IMR-90 (cell line): ENCODE results near the gene FBRSL1. TPM values are rescaled to one million over a fixed set of nuclear protein-coding genes. Genes with fewer than 3 reads are reported as not detected.

Source experiments
- ATAC-seq: fragments of 200-7000 bp; cut with Tn5 transposase; 2 replicates; pipeline ENCODE4 v1.9.1; 2020; ENCODE audit warnings: low read depth, mild to moderate bottlenecking, moderate library complexity
- BruUV-seq: library from RNA; stranded (reverse); fragments of 400-500 nt; replicated peaks from 2 replicates; lab custom pipeline; 2021; lab: Mats Ljungman, UMichigan
- CTCF ChIA-PET: fragments of 300-600 bp; formaldehyde crosslinking; extraction: SDS; loops from one replicate; lab custom pipeline; 2021; ENCODE audit warnings: antibody characterized with exemption; lab: Yijun Ruan, JAX
- POLR2A ChIA-PET: fragments of 300-600 bp; sonication (Branson Sonifier 250); formaldehyde crosslinking; loops from one replicate; lab custom pipeline; 2022; ENCODE audit warnings: antibody characterized with exemption; ENCODE audit not compliant: unreplicated experiment; lab: Charles Lee
- DNase-seq: peaks from one replicate; pipeline ENCODE4 v3.0.0; 2013
- H2AFZ ChIP-seq: replicated peaks from 2 replicates; pipeline ENCODE3; 2013; ENCODE audit warnings: low read length, mild to moderate bottlenecking; ENCODE audit not compliant: poor library complexity
- H2AK5ac ChIP-seq: 2 replicates; pipeline ENCODE4 v1.6.1; 2013; ENCODE audit warnings: low read depth, low read length, inconsistent platforms
- H2AK9ac ChIP-seq: replicated peaks from 2 replicates; pipeline ENCODE3; 2013; ENCODE audit warnings: mild to moderate bottlenecking, low read depth, low read length, moderate library complexity; ENCODE audit not compliant: poor library complexity
- H2BK120ac ChIP-seq: 2 replicates; pipeline ENCODE4 v1.6.1; 2013; ENCODE audit warnings: low read depth, low read length, inconsistent platforms
- H2BK15ac ChIP-seq: 3 replicates; pipeline ENCODE4 v1.6.1; 2013; ENCODE audit warnings: low read depth, low read length, inconsistent platforms
- H2BK20ac ChIP-seq: 2 replicates; pipeline ENCODE4 v1.6.1; 2013; ENCODE audit warnings: low read depth, mild to moderate bottlenecking, inconsistent platforms, low read length, moderate library complexity
- H2BK5ac ChIP-seq: 2 replicates; pipeline ENCODE4 v1.6.1; 2013; ENCODE audit warnings: mild to moderate bottlenecking, low read depth, low read length, inconsistent platforms; ENCODE audit not compliant: poor library complexity, severe bottlenecking
- H3K14ac ChIP-seq: replicated peaks from 2 replicates; pipeline ENCODE4 v1.6.1; 2013; ENCODE audit warnings: low read depth, low read length, inconsistent platforms
- H3K18ac ChIP-seq: 2 replicates; pipeline ENCODE4 v1.6.1; 2013; ENCODE audit warnings: low read depth, low read length, control low read depth
- H3K23ac ChIP-seq: 2 replicates; pipeline ENCODE4 v1.6.1; 2013; ENCODE audit warnings: low read depth, low read length, inconsistent platforms
- H3K27ac ChIP-seq: 2 replicates; pipeline ENCODE4 v1.5.1; 2013; ENCODE audit warnings: mild to moderate bottlenecking, control low read depth, low read length; ENCODE audit not compliant: insufficient read depth
- H3K27me3 ChIP-seq: 2 replicates; pipeline ENCODE4 v1.6.1; 2013; ENCODE audit warnings: low read length; ENCODE audit not compliant: control insufficient read depth, insufficient read depth
- H3K36me3 ChIP-seq: 2 replicates; pipeline ENCODE4 v1.6.1; 2013; ENCODE audit warnings: low read length, mixed read lengths; ENCODE audit not compliant: control insufficient read depth, insufficient read depth
- H3K4ac ChIP-seq: 2 replicates; pipeline ENCODE4 v1.6.1; 2013; ENCODE audit warnings: low read depth, low read length, inconsistent platforms
- H3K4me1 ChIP-seq: 2 replicates; pipeline ENCODE4 v1.6.1; 2013; ENCODE audit warnings: low read length, mixed read lengths; ENCODE audit not compliant: control insufficient read depth, insufficient read depth
- H3K4me2 ChIP-seq: 2 replicates; pipeline ENCODE4 v1.6.1; 2013; ENCODE audit warnings: low read depth, mild to moderate bottlenecking, control low read depth, low read length, moderate library complexity
- H3K4me3 ChIP-seq: 2 replicates; pipeline ENCODE4 v1.5.1; 2013; ENCODE audit warnings: low read depth, mild to moderate bottlenecking, control low read depth, low read length, moderate library complexity; ENCODE audit not compliant: insufficient read depth
- H3K56ac ChIP-seq: 2 replicates; pipeline ENCODE4 v1.6.1; 2013; ENCODE audit warnings: low read length, inconsistent platforms; ENCODE audit not compliant: insufficient read depth; ENCODE audit errors: extremely low read depth
- H3K79me1 ChIP-seq, 2 experiments: 2 replicates each; pipeline ENCODE4 v1.6.1; 2013; ENCODE audit warnings: low read length in 2 of 2, inconsistent platforms in 1 of 2, low read depth in 1 of 2
- H3K9ac ChIP-seq: 2 replicates; pipeline ENCODE4 v1.6.1; 2013; ENCODE audit warnings: low read depth, low read length, control low read depth
- H3K9me1 ChIP-seq: 2 replicates; pipeline ENCODE4 v1.6.1; 2013; ENCODE audit warnings: low read length, inconsistent platforms; ENCODE audit not compliant: insufficient read depth
- H3K9me3 ChIP-seq: 2 replicates; pipeline ENCODE4 v1.6.1; 2013; ENCODE audit warnings: low read length; ENCODE audit not compliant: control insufficient read depth, insufficient read depth
- H4K20me1 ChIP-seq: 2 replicates; pipeline ENCODE4 v1.6.1; 2013; ENCODE audit warnings: low read length, inconsistent platforms; ENCODE audit not compliant: insufficient read depth
- H4K5ac ChIP-seq: 2 replicates; pipeline ENCODE4 v1.6.1; 2013; ENCODE audit warnings: mild to moderate bottlenecking, low read depth, low read length, control low read depth
- H4K8ac ChIP-seq, 2 experiments: 2 replicates each; pipeline ENCODE4 v1.6.1; 2013; ENCODE audit warnings: low read depth in 2 of 2, low read length in 2 of 2, control low read depth in 1 of 2, inconsistent platforms in 1 of 2
- H4K91ac ChIP-seq: 2 replicates; pipeline ENCODE4 v1.6.1; 2013; ENCODE audit warnings: low read depth, low read length, inconsistent platforms; ENCODE audit not compliant: insufficient read depth
- BHLHE40 ChIP-seq: fragments of 150-350 bp; IDR thresholded peaks from 2 replicates; pipeline ENCODE4 v1.6.1; 2016; ENCODE audit warnings: mild to moderate bottlenecking, low read depth, low read length
- MAZ ChIP-seq: IDR thresholded peaks from 2 replicates; pipeline ENCODE4 v1.6.1; 2012; ENCODE audit warnings: low read depth, mild to moderate bottlenecking, low read length, improper control_type of control experiment, moderate library complexity, borderline replicate concordance
- MXI1 ChIP-seq: IDR thresholded peaks from 2 replicates; pipeline ENCODE4 v1.6.1; 2012; ENCODE audit warnings: low read depth, mild to moderate bottlenecking, low read length, moderate library complexity, borderline replicate concordance
- RAD21 ChIP-seq: IDR thresholded peaks from 2 replicates; pipeline ENCODE4 v1.6.1; 2012; ENCODE audit warnings: low read length, improper control_type of control experiment
- WGBS, 2 experiments: methylation state at CpG; one replicate each; pipeline versions ENCODE4 v1.1.5 to v1.1.7; 2013; ENCODE audit warnings: missing lambda C conversion rate in 2 of 2; ENCODE audit not compliant: insufficient read length in 1 of 2; ENCODE audit errors: extremely low coverage in 2 of 2; 5-methylcytosine and 5-hydroxymethylcytosine counted together
- dilution Hi-C: fragments of 300-500 bp; cut with HindIII; formaldehyde crosslinking; loops from one replicate; pipeline ENCODE4 v1.14.3; 2018; ENCODE audit warnings: low sequenced_read_pairs; ENCODE audit not compliant: unreplicated experiment
- in situ Hi-C: fragments of 300-500 bp; cut with MboI; formaldehyde crosslinking; loops from 3 replicates; pipeline ENCODE4 v1.14.3; 2019; ENCODE audit warnings: low sequenced_read_pairs, inconsistent platforms, mixed read lengths
- intact Hi-C: fragments of 100-400 bp; cut with micrococcal nuclease; formaldehyde crosslinking; loops from 2 replicates; pipeline ENCODE4 v1.10.0; 2022
- polyA plus RNA-seq, 3 experiments: library from polyadenylated mRNA; depleted of rRNA; stranded (reverse); fragments of >200 nt; gene quantifications; 2 replicates each; pipeline ENCODE4 v1.2.3, GENCODE V29; 2012; ENCODE audit warnings: low replicate concordance in 1 of 3
- total RNA-seq: library from RNA; depleted of rRNA; stranded (reverse); fragments of >200 nt; gene quantifications from 2 replicates; pipeline ENCODE4 v1.2.3, GENCODE V29; 2012
- TF ChIP-seq, protein P1 (sequence below): fragments of 150-350 bp; IDR thresholded peaks from 2 replicates; pipeline ENCODE4 v1.6.1; 2017; ENCODE audit warnings: mild to moderate bottlenecking, antibody characterized with exemption, low read length, low read depth
- TF ChIP-seq, protein P2 (sequence below): conservative IDR thresholded peaks from 2 replicates; pipeline ENCODE4 v1.5.1; 2012; ENCODE audit warnings: mild to moderate bottlenecking, low read depth, low read length, improper control_type of control experiment

The FBRSL1 gene
- total and polyA plus RNA-seq, 2 of the 4 experiments (the other 2 are of a cell fraction), result 0.36 to 10.8 TPM

DNA sequence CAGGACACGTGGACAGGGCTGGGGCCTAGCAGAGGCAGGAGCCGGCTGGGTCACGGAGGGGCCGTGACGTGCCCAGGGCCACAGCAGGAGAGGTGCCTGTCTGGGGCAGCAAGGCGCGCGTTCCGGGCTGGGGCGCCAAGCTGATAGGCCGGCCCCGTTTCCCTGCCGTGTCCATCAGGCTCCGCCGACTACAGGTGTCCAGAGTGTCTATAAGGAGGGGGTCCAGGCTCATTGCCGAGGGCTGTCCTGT, 18.5 kb downstream of the FBRSL1 start:
- H2AK9ac ChIP-seq, result no peak overlapping the region
- no peak overlapping the region for H2AFZ ChIP-seq
- no peak overlapping the region for H2AK5ac ChIP-seq
- no peaks in the 10 kb centered on the region for H3K9me3 ChIP-seq
- in situ Hi-C loops, result no loop called here
- H4K20me1 ChIP-seq, result peaks cover 51% of the 10 kb centered on the region
- no peak overlapping the region for H3K4me2 ChIP-seq
- no peaks in the 10 kb centered on the region for H3K27me3 ChIP-seq
- H3K9me1 ChIP-seq, result peaks cover 4% of the 10 kb centered on the region; the same call in 1 of the 2 replicates
- intact Hi-C loops, result no loop called here
- no peak overlapping the region for H3K14ac ChIP-seq
- ChIA-PET CTCF (no interaction called here), POLR2A (no interaction called here)
- no peak overlapping the region for H3K4me3 ChIP-seq
- no peak overlapping the region for H4K5ac ChIP-seq
- H3K36me3 ChIP-seq, result peaks cover 2% of the 10 kb centered on the region; the same call in 1 of the 2 replicates
- H4K91ac ChIP-seq, result no peak overlapping the region
- H3K4me1 ChIP-seq, result peaks cover 20% of the 10 kb centered on the region
- 99% methylated on average over 12 of the region's 16 CpGs; no CpG with 5 or more reads in 1 of the 2 experiments for WGBS, 2 experiments
- TF ChIP-seq, protein P1, sequence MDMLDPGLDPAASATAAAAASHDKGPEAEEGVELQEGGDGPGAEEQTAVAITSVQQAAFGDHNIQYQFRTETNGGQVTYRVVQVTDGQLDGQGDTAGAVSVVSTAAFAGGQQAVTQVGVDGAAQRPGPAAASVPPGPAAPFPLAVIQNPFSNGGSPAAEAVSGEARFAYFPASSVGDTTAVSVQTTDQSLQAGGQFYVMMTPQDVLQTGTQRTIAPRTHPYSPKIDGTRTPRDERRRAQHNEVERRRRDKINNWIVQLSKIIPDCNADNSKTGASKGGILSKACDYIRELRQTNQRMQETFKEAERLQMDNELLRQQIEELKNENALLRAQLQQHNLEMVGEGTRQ, result no peak
- TF ChIP-seq, protein P2, sequence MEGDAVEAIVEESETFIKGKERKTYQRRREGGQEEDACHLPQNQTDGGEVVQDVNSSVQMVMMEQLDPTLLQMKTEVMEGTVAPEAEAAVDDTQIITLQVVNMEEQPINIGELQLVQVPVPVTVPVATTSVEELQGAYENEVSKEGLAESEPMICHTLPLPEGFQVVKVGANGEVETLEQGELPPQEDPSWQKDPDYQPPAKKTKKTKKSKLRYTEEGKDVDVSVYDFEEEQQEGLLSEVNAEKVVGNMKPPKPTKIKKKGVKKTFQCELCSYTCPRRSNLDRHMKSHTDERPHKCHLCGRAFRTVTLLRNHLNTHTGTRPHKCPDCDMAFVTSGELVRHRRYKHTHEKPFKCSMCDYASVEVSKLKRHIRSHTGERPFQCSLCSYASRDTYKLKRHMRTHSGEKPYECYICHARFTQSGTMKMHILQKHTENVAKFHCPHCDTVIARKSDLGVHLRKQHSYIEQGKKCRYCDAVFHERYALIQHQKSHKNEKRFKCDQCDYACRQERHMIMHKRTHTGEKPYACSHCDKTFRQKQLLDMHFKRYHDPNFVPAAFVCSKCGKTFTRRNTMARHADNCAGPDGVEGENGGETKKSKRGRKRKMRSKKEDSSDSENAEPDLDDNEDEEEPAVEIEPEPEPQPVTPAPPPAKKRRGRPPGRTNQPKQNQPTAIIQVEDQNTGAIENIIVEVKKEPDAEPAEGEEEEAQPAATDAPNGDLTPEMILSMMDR, result no peak
- TF ChIP-seq MXI1, result no peak
- TF ChIP-seq BHLHE40, result no peak
- no peak for TF ChIP-seq MAZ
- no peak for TF ChIP-seq RAD21
- no peak overlapping the region for H3K18ac ChIP-seq
- H2BK20ac ChIP-seq, result no peak overlapping the region
- DNase-seq (no peak), ATAC-seq (no peak)
- dilution Hi-C loops, result no loop called here
- no peak overlapping the region for H4K8ac ChIP-seq
- H2BK120ac ChIP-seq, result no peak overlapping the region
- no peak overlapping the region for H3K23ac ChIP-seq
- H3K56ac ChIP-seq, result no peak overlapping the region
- no TSS peak for BruUV-seq
- H2BK5ac ChIP-seq, result no peak overlapping the region
- H3K27ac ChIP-seq, result no peak overlapping the region
- no peak overlapping the region for H3K4ac ChIP-seq
- no peak overlapping the region for H3K9ac ChIP-seq
- H2BK15ac ChIP-seq, result no peak overlapping the region
- peaks cover 4 to 45% of the 10 kb centered on the region in 2 experiments; a peak in 3 of 4 replicates for H3K79me1 ChIP-seq
